ENCODE results near the gene OSBPL1A. TPM values are rescaled to one million over a fixed set of nuclear protein-coding genes. Genes with fewer than 3 reads are reported as not detected.

The OSBPL1A gene
- total and polyA plus RNA-seq, 2 experiments from 2014 or later = 14.9 to 24.1 TPM

DNA sequence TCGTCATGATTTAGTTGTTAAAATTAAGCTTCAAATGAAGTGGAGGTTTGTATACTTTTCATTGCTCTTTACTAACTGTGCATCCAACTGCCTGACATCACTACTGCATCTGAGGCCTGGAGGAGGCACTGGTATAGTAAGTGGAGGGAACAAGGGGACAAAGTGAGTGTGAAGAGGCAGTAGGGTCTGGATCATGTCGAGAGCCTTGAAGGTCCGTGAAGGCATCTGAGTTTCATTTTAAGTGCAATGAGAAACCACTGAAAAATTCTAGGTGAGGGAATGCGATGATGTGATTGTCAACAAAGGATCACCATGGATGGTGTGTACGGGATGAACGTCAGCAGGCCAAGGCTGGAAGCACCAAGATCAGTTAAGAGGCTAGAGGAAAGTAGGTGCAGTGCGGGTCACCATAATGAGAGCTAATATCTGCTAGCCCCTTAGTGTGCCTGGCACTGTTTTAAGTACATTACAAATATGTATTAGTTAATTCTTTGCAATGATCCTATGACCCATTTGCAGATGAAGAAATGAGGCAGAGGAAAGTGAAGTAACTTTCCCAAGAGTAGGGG is 162.7 kb downstream of the OSBPL1A start:
- in situ Hi-C loops (cut with MboI) = no loop called here
- H3K27me3 ChIP-seq (replicated peaks; ENCODE audit: insufficient read depth) = no peaks in the 10 kb centered on the region

DNA sequence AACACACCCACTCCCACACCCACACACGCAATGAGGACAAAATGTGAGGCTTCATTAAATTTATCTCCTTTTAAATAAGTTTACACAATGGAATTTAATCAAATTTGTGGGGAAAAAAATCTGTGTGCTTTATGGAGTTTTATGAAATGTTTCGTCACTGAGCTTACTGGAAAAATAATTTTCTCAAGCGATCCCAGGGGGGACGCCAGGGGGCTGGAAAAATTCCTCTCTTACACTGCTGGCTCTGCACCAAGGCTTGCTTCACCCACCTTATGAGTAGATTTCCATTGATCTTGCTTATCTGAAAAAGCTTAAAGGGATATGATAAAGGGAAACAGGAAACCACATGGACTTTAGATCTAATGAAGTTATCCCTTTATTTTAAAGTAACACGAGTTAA is 163.3 kb downstream of the OSBPL1A start:
- Histone ChIP-seq H3K27ac (no peak overlapping the region), H3K4me2 (ENCODE audit: unreplicated experiment) (no peak overlapping the region), H3K27me3 (replicated peaks; ENCODE audit: insufficient read depth) (no peaks in the 10 kb centered on the region), H3K4me3 (no peak overlapping the region), H3K9me3 (ENCODE audit: low read depth) (no peaks in the 10 kb centered on the region), H3K9me2 (ENCODE audit: insufficient read depth) (no peaks in the 10 kb centered on the region), H3K9ac (no peak overlapping the region), H3K4me1 (ENCODE audit: insufficient read depth) (peaks cover 13% of the 10 kb centered on the region), H3K79me2 (ENCODE audit: insufficient read depth) (no peaks in the 10 kb centered on the region), H2AFZ (no peak overlapping the region), H3K36me3 (ENCODE audit: low read depth) (no peaks in the 10 kb centered on the region), H4K20me1 (ENCODE audit: insufficient read depth) (no peaks in the 10 kb centered on the region), H3F3A (ENCODE audit: insufficient read depth) (peaks cover 16% of the 10 kb centered on the region; the same call in 1 of the 2 replicates)
- no peak for TF ChIP-seq EZH2 (IDR thresholded peaks at IDR 0.05; ENCODE audit: insufficient read depth, poor library complexity, severe bottlenecking)
- no peak for TF ChIP-seq EZH2phosphoT487 (IDR thresholded peaks at IDR 0.05; ENCODE audit: insufficient read depth, low read depth)
- no peak for DNase-seq
- WGBS, 2 experiments (ENCODE audit: low coverage in 1 of 2, low lambda C conversion rate in 2 of 2, missing lambda C conversion rate in 2 of 2) = 94 to 97% methylated on average over 5 of the region's 5 CpGs
- in situ Hi-C loops (cut with MboI) = no loop called here

More for the DNA sequence above, 162.7 kb downstream of the OSBPL1A start:
- H3K9me3 ChIP-seq (ENCODE audit: low read depth) = no peaks in the 10 kb centered on the region
- no peak for DNase-seq
- H3K79me2 ChIP-seq (ENCODE audit: insufficient read depth) = no peaks in the 10 kb centered on the region
- H4K20me1 ChIP-seq (ENCODE audit: insufficient read depth) = no peaks in the 10 kb centered on the region
- peaks cover 16% of the 10 kb centered on the region; the same call in 1 of the 2 replicates for H3F3A ChIP-seq (ENCODE audit: insufficient read depth)
- no peak overlapping the region for H3K4me2 ChIP-seq (ENCODE audit: unreplicated experiment)
- no peak overlapping the region for H2AFZ ChIP-seq
- H3K9ac ChIP-seq = no peak overlapping the region
- no peak for TF ChIP-seq EZH2 (IDR thresholded peaks at IDR 0.05; ENCODE audit: insufficient read depth, poor library complexity, severe bottlenecking)
- TF ChIP-seq EZH2phosphoT487 (IDR thresholded peaks at IDR 0.05; ENCODE audit: insufficient read depth, low read depth) = no peak
- no peak overlapping the region for H3K4me3 ChIP-seq
- 98 to 100% methylated on average over 7 of the region's 7 CpGs for whole genome bisulfite sequencing, 2 experiments (ENCODE audit: low coverage in 1 of 2, low lambda C conversion rate in 2 of 2, missing lambda C conversion rate in 2 of 2)
- no peaks in the 10 kb centered on the region for H3K9me2 ChIP-seq (ENCODE audit: insufficient read depth)
- H3K27ac ChIP-seq = no peak overlapping the region
- H3K4me1 ChIP-seq (ENCODE audit: insufficient read depth) = peaks cover 13% of the 10 kb centered on the region
- no peaks in the 10 kb centered on the region for H3K36me3 ChIP-seq (ENCODE audit: low read depth)

DNA sequence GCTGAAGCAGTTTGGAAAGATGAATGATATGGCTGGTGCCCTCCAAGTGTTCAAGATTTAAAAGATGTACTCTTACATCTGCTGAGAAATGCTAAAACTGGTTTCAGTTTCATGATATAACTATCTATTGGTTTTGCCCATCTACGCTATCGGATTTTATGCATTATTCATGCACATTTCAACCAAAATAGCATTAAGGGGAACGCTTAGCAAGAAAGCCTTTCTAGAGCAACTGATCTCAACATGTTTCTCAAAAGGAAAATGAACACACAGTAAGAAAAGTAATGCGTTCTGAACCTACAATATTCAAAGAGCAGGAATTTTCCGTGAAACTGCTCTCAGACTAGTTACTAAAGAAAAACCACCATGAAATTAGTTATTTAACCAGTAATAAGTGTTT is 164.8 kb downstream of the OSBPL1A start:
- Histone ChIP-seq H3K9ac (no peak overlapping the region), H2AFZ (no peak overlapping the region), H3K27ac (no peak overlapping the region), H3K36me3 (ENCODE audit: low read depth) (no peaks in the 10 kb centered on the region), H3K9me3 (ENCODE audit: low read depth) (no peaks in the 10 kb centered on the region), H3K4me3 (no peak overlapping the region), H3K9me2 (ENCODE audit: insufficient read depth) (no peaks in the 10 kb centered on the region), H3F3A (ENCODE audit: insufficient read depth) (peaks cover 21% of the 10 kb centered on the region), H3K79me2 (ENCODE audit: insufficient read depth) (no peaks in the 10 kb centered on the region), H3K27me3 (replicated peaks; ENCODE audit: insufficient read depth) (no peaks in the 10 kb centered on the region), H3K4me2 (ENCODE audit: unreplicated experiment) (no peak overlapping the region), H3K4me1 (ENCODE audit: insufficient read depth) (peaks cover 25% of the 10 kb centered on the region), H4K20me1 (ENCODE audit: insufficient read depth) (no peaks in the 10 kb centered on the region)
- TF ChIP-seq EZH2 (IDR thresholded peaks at IDR 0.05; ENCODE audit: insufficient read depth, poor library complexity, severe bottlenecking) = no peak
- TF ChIP-seq EZH2phosphoT487 (IDR thresholded peaks at IDR 0.05; ENCODE audit: insufficient read depth, low read depth) = no peak
- in situ Hi-C loops (cut with MboI) = no loop called here
- WGBS, 2 experiments (ENCODE audit: low coverage in 1 of 2, low lambda C conversion rate in 2 of 2, missing lambda C conversion rate in 2 of 2) = 96 to 99% methylated on average over 5 of the region's 5 CpGs
- DNase-seq = no peak

DNA sequence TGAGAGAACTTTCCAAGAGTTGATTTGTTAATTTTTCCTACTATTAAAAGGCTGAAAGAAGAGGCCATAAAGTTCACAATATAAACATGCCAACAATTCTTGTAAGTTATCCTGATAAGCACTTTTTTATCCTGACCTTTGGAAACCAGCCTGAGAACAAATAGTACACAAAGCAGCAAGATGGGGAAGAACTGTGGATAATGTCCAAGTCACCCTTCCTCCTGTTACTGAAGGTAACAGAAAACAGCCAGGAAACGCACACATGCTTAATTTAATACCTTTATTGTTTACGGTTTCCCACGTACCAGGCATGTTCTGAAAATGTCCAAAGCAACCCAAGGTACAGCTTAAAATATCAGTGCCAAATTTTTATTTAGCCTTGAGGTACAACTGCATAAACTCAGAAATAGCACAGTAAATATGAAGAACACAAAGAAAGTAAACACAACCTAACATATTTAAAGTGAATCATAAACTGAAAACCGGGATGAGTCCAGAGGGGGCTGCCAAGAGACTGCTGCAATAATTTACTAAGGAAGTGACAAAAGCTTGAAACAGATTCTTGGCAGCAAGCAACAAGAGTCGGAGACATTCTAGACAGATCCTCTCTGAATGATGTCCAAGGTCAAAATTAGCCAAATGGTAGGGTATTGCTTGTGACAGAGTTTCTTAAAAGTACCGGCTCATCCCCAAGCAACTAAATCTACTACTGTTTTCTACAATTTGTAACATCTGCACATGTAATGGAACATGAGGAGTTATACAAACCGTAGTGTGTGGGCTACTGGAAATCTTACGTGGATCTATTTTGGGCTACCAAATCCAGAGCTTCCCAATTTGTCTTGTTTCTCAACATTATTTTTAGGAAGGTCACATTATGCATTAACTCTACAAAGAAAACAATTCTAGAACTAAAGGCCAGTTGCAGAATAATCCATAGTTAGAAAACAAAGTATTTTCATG is 165.6 kb downstream of the OSBPL1A start:
- peak; percentile 60 for DNase-seq
- in situ Hi-C loops (cut with MboI) = no loop called here
- Histone ChIP-seq H2AFZ (no peak overlapping the region), H3K9me2 (ENCODE audit: insufficient read depth) (no peaks in the 10 kb centered on the region), H3F3A (ENCODE audit: insufficient read depth) (peaks cover 21% of the 10 kb centered on the region), H3K4me3 (no peak overlapping the region), H3K27me3 (replicated peaks; ENCODE audit: insufficient read depth) (no peaks in the 10 kb centered on the region), H4K20me1 (ENCODE audit: insufficient read depth) (no peaks in the 10 kb centered on the region), H3K4me2 (ENCODE audit: unreplicated experiment) (peak overlapping the region; percentile 46), H3K27ac (no peak overlapping the region), H3K4me1 (ENCODE audit: insufficient read depth) (peaks cover 26% of the 10 kb centered on the region), H3K36me3 (ENCODE audit: low read depth) (no peaks in the 10 kb centered on the region), H3K9ac (no peak overlapping the region), H3K79me2 (ENCODE audit: insufficient read depth) (no peaks in the 10 kb centered on the region), H3K9me3 (ENCODE audit: low read depth) (no peaks in the 10 kb centered on the region)
- no peak for TF ChIP-seq EZH2phosphoT487 (IDR thresholded peaks at IDR 0.05; ENCODE audit: insufficient read depth, low read depth)
- TF ChIP-seq EZH2 (IDR thresholded peaks at IDR 0.05; ENCODE audit: insufficient read depth, poor library complexity, severe bottlenecking) = no peak
- 34 to 35% methylated on average over 8 of the region's 8 CpGs for WGBS, 2 experiments (ENCODE audit: low coverage in 1 of 2, low lambda C conversion rate in 2 of 2, missing lambda C conversion rate in 2 of 2)

Measured in GM23248 (cell line).